Lung (tissue), 12 donors: ENCODE measurements around the gene TENM4. TPM values are rescaled to one million over a fixed set of nuclear protein-coding genes. Genes with fewer than 3 reads are reported as not detected.

Experiments
- ATAC-seq: fragments of 200-7000 bp; cut with Tn5 transposase; one replicate; pipeline ENCODE4 v1.9.1; 2020; ENCODE audit warnings: moderate number of reproducible peaks; ENCODE audit not compliant: insufficient read depth, low FRiP score
- DNase-seq, 3 donors: peaks; one replicate each; pipeline ENCODE4 v3.0.0-alpha.2; 2013 to 2017
- H3K27ac ChIP-seq, 2 donors: one replicate each; pipeline ENCODE4 v1.5.1; 2013; ENCODE audit warnings: mild to moderate bottlenecking in 2 of 2, moderate library complexity in 2 of 2, control low read depth in 1 of 2, inconsistent platforms in 1 of 2, low read depth in 1 of 2, low read length in 1 of 2
- H3K27me3 ChIP-seq, 3 donors: one replicate each; pipeline ENCODE4 v1.5.1; 2013; ENCODE audit warnings: low read length in 2 of 3; ENCODE audit not compliant: control insufficient read depth in 3 of 3, insufficient read depth in 3 of 3
- H3K36me3 ChIP-seq, 4 donors: one replicate each; pipeline ENCODE4 v1.5.1; 2013; ENCODE audit warnings: low read length in 4 of 4, mild to moderate bottlenecking in 1 of 4, moderate library complexity in 1 of 4; ENCODE audit not compliant: control insufficient read depth in 4 of 4, insufficient read depth in 4 of 4
- H3K4me1 ChIP-seq, 5 donors: one replicate each; pipeline ENCODE4 v1.5.1; 2013; ENCODE audit warnings: low read length in 5 of 5, mild to moderate bottlenecking in 2 of 5, moderate library complexity in 1 of 5; ENCODE audit not compliant: control insufficient read depth in 5 of 5, insufficient read depth in 5 of 5
- H3K4me3 ChIP-seq: one replicate; pipeline ENCODE4 v1.5.1; 2013; ENCODE audit warnings: mild to moderate bottlenecking, control low read depth, moderate library complexity
- H3K9ac ChIP-seq, 2 donors: one replicate each; pipeline ENCODE4 v1.5.1; 2013; ENCODE audit warnings: low read length in 2 of 2, control low read depth in 1 of 2; ENCODE audit not compliant: insufficient read depth in 1 of 2
- H3K9me3 ChIP-seq, 4 donors: one replicate each; pipeline ENCODE4 v1.5.1; 2013; ENCODE audit warnings: low read length in 3 of 4, mild to moderate bottlenecking in 1 of 4, moderate library complexity in 1 of 4; ENCODE audit not compliant: control insufficient read depth in 4 of 4, insufficient read depth in 3 of 4
- CTCF ChIP-seq: IDR thresholded peaks from 2 replicates; pipeline ENCODE4 v1.5.1; 2012; ENCODE audit warnings: mild to moderate bottlenecking; ENCODE audit errors: control extremely low read depth, extremely low read depth
- WGBS, 2 donors: extraction: QIAGEN DNeasy Blood & Tissue Kit; methylation state at CpG; one replicate each; pipeline ENCODE4 v1.1.7; 2013; 5-methylcytosine and 5-hydroxymethylcytosine counted together
- polyA plus RNA-seq, 2 donors: library from polyadenylated mRNA; stranded (reverse); fragments of 200-250 nt; gene quantifications; one replicate each; pipeline ENCODE4 v1.2.1, GENCODE V29; 2013
- total RNA-seq, 2 donors: library from RNA; depleted of rRNA in 1 of 2; stranded (reverse); fragments of >200 nt in 1 of 2; gene quantifications; one replicate each; pipeline ENCODE4 v1.2.1, GENCODE V29; 2014 to 2021
- donor health status: control.
- donor health status: control.
- donor health status: Bipolar disorder and iron deficiency.
- donor health status: healthy.
- donor health status: DM: yes; HTN: yes; CAD: no.

Gene TENM4
- total and polyA plus RNA-seq, 4 donors, result 0.28 to 16.4 (median 3.2) TPM

DNA sequence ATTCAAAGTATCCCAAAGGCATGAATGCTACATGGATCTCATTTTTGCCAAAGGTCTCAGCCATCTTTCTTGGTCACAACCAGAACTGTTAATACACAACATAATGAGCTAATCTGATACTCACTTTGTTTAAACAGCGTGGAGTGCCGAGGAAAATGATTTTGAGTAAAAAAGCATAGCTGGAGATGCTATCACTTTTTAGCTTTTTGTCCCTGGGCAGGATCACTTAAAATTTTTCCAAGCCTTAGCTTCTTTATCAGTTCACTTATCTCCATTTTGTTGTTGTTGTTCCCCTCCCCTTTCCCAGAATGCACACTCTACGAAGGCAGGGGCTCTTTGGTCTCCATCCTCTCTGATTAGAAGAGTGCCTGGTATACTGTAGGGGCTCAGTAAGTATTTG is 636.8 kb downstream of the TENM4 start:
- Histone ChIP-seq H3K4me3 (no peak overlapping the region), H3K9ac (no peak overlapping the region), H3K36me3 (no peaks in the 10 kb centered on the region), H3K27me3 (no peaks in the 10 kb centered on the region), H3K4me1 (peaks cover 9 to 40% (median 19%) of the 10 kb centered on the region in 5 donors), H3K27ac (no peak overlapping the region), H3K9me3 (no peaks in the 10 kb centered on the region)
- no peak for TF ChIP-seq CTCF
- 84 to 97% methylated on average over 3 of the region's 3 CpGs for WGBS, 2 donors
- DNase-seq (no peak), ATAC-seq (no peak)

GRCh38 chr11:78802058-78802761 is 638.6 kb downstream of the TENM4 start:
- Histone ChIP-seq H3K27ac (peak overlapping the region in 1 of 2 donors; percentile 96), H3K36me3 (no peaks in the 10 kb centered on the region), H3K4me3 (no peak overlapping the region), H3K9me3 (no peaks in the 10 kb centered on the region), H3K4me1 (peaks cover 9 to 46% (median 24%) of the 10 kb centered on the region in 5 donors), H3K27me3 (no peaks in the 10 kb centered on the region), H3K9ac (no peak overlapping the region)
- ATAC-seq (peak; percentile 32), DNase-seq (peak; percentile 37 to 70 (median 69))
- TF ChIP-seq CTCF, result no peak
- 54 to 75% methylated on average over 11 of the region's 11 CpGs for WGBS, 2 donors

- no peak overlapping the region for H3K9ac ChIP-seq
- WGBS, 2 donors, result 1 to 2% methylated on average over 3 of the region's 3 CpGs
- peaks cover 9 to 51% (median 24%) of the 10 kb centered on the region in 5 donors for H3K4me1 ChIP-seq
- H3K36me3 ChIP-seq, result no peaks in the 10 kb centered on the region
- peak overlapping the region in 1 of 2 donors; percentile 96 for H3K27ac ChIP-seq
- DNase-seq (peak; percentile 76 to 93 (median 91)), ATAC-seq (peak; percentile 66)
- no peaks in the 10 kb centered on the region for H3K9me3 ChIP-seq
- TF ChIP-seq CTCF, result no peak
- H3K4me3 ChIP-seq, result no peak overlapping the region
- no peaks in the 10 kb centered on the region for H3K27me3 ChIP-seq
Observed at GRCh38 chr11:78801161-78801884, 639.5 kb downstream of the TENM4 start.
